Astrocyte (in vitro differentiated cells and primary cell): Measurements from ENCODE around the gene S1PR5. TPM values are rescaled to one million over a fixed set of nuclear protein-coding genes. Genes with fewer than 3 reads are reported as not detected.

Experiments
- DNase-seq: peaks from one replicate; pipeline ENCODE4 v3.0.0-alpha.2; 2010; ENCODE audit warnings: low read depth
- FAIRE-seq: peaks from 2 replicates; lab custom pipeline; 2011; peaks lifted over from hg19 to GRCh38; lab: Jason Lieb, UNC
- H2AFZ ChIP-seq: 2 replicates; pipeline ENCODE4 v1.6.0; 2012; ENCODE audit warnings: low read depth, low read length, inconsistent platforms
- H3K27ac ChIP-seq: 2 replicates; pipeline ENCODE4 v1.5.1; 2011; ENCODE audit warnings: low read depth, low read length, inconsistent platforms
- H3K27me3 ChIP-seq: 2 replicates; pipeline ENCODE4 v1.6.0; 2011; ENCODE audit warnings: low read length, inconsistent platforms; ENCODE audit not compliant: insufficient read depth
- H3K36me3 ChIP-seq: 2 replicates; pipeline ENCODE4 v1.5.1; 2011; ENCODE audit warnings: low read length, inconsistent platforms; ENCODE audit not compliant: insufficient read depth
- H3K4me1 ChIP-seq: 2 replicates; pipeline ENCODE4 v1.5.1; 2011; ENCODE audit warnings: low read length, inconsistent platforms; ENCODE audit not compliant: insufficient read depth
- H3K4me2 ChIP-seq: 2 replicates; pipeline ENCODE4 v1.6.0; 2012; ENCODE audit warnings: low read length, inconsistent platforms
- H3K4me3 ChIP-seq: 2 replicates; pipeline ENCODE4 v1.5.1; 2011; ENCODE audit warnings: low read depth, mild to moderate bottlenecking, low read length, inconsistent platforms; ENCODE audit not compliant: insufficient read depth
- H3K79me2 ChIP-seq: 2 replicates; pipeline ENCODE4 v1.6.0; 2012; ENCODE audit warnings: mild to moderate bottlenecking, low read length, inconsistent platforms; ENCODE audit not compliant: insufficient read depth
- H3K9ac ChIP-seq: 2 replicates; pipeline ENCODE4 v1.6.0; 2012; ENCODE audit warnings: mild to moderate bottlenecking, low read length, inconsistent platforms
- H3K9me3 ChIP-seq: 2 replicates; pipeline ENCODE4 v1.5.1; 2012; ENCODE audit warnings: low read depth, mild to moderate bottlenecking, low read length, inconsistent platforms; ENCODE audit not compliant: insufficient read depth
- H4K20me1 ChIP-seq: 2 replicates; pipeline ENCODE4 v1.6.0; 2012; ENCODE audit warnings: low read length, inconsistent platforms; ENCODE audit not compliant: insufficient read depth
- H3K27ac Mint-ChIP-seq: one replicate; pipeline ENCODE4 v1.8.0; 2021; ENCODE audit warnings: mild to moderate bottlenecking, mixed read lengths; ENCODE audit not compliant: unreplicated experiment
- H3K27me3 Mint-ChIP-seq: one replicate; pipeline ENCODE4 v1.8.0; 2021; ENCODE audit warnings: low read depth, mixed read lengths; ENCODE audit not compliant: unreplicated experiment
- H3K36me3 Mint-ChIP-seq: one replicate; pipeline ENCODE4 v1.8.0; 2021; ENCODE audit warnings: low read depth, mixed read lengths; ENCODE audit not compliant: unreplicated experiment
- H3K4me1 Mint-ChIP-seq: one replicate; pipeline ENCODE4 v1.8.0; 2021; ENCODE audit warnings: low read depth, mixed read lengths; ENCODE audit not compliant: unreplicated experiment
- H3K4me3 Mint-ChIP-seq: one replicate; pipeline ENCODE4 v1.8.0; 2021; ENCODE audit warnings: mild to moderate bottlenecking, moderate library complexity, mixed read lengths; ENCODE audit not compliant: unreplicated experiment
- H3K9me3 Mint-ChIP-seq: one replicate; pipeline ENCODE4 v1.8.0; 2021; ENCODE audit warnings: mild to moderate bottlenecking, mixed read lengths; ENCODE audit not compliant: unreplicated experiment
- CTCF ChIP-seq: IDR thresholded peaks from 2 replicates; pipeline ENCODE4 v1.5.1; 2011; ENCODE audit warnings: low read depth, mild to moderate bottlenecking, inconsistent platforms, low read length, moderate library complexity; ENCODE audit not compliant: insufficient read depth
- EZH2 ChIP-seq: IDR thresholded peaks from 2 replicates; pipeline ENCODE4 v1.6.1; 2012; ENCODE audit warnings: mild to moderate bottlenecking, low read length, inconsistent platforms; ENCODE audit not compliant: insufficient read depth
- total RNA-seq: library from RNA; stranded (reverse); gene quantifications from 2 replicates; pipeline ENCODE4 v1.2.1, GENCODE V29; 2021

S1PR5 gene
- total RNA-seq, 1 donor from 2014 or later, result 1.00 TPM

- Mint-ChIP-seq H3K9me3 (no peaks in the 10 kb centered on the region), H3K4me1 (no peaks in the 10 kb centered on the region), H3K27ac (no peak overlapping the region), H3K4me3 (no peak overlapping the region), H3K27me3 (no peaks in the 10 kb centered on the region), H3K36me3 (peaks cover 19% of the 10 kb centered on the region)
- H3K9ac ChIP-seq, result no peak overlapping the region
- FAIRE-seq (no peak), DNase-seq (no peak)
- no peaks in the 10 kb centered on the region for H3K4me1 ChIP-seq
- H3K4me3 ChIP-seq, result no peak overlapping the region
- H3K9me3 ChIP-seq, result no peaks in the 10 kb centered on the region
- TF ChIP-seq CTCF, result no peak
- no peak for TF ChIP-seq EZH2
- H3K79me2 ChIP-seq, result peaks cover 17% of the 10 kb centered on the region
- H3K36me3 ChIP-seq, result peaks cover 8% of the 10 kb centered on the region
- no peak overlapping the region for H3K4me2 ChIP-seq
- no peak overlapping the region for H3K27ac ChIP-seq
- H2AFZ ChIP-seq, result no peak overlapping the region
- no peaks in the 10 kb centered on the region for H3K27me3 ChIP-seq
- peaks cover 27% of the 10 kb centered on the region for H4K20me1 ChIP-seq
These were observed 33.1 kb upstream of the S1PR5 start for GRCh38 chr19:10550336-10550735.

GRCh38 chr19:10549733-10550132 lies 32.5 kb upstream of the S1PR5 start:
- no peak for TF ChIP-seq EZH2
- no peak for TF ChIP-seq CTCF
- Histone ChIP-seq H3K79me2 (peaks cover 23% of the 10 kb centered on the region), H3K4me2 (no peak overlapping the region), H3K4me1 (peaks cover 3% of the 10 kb centered on the region), H3K4me3 (no peak overlapping the region), H3K36me3 (peaks cover 6% of the 10 kb centered on the region), H3K9ac (no peak overlapping the region), H4K20me1 (peaks cover 29% of the 10 kb centered on the region), H3K27me3 (no peaks in the 10 kb centered on the region), H2AFZ (no peak overlapping the region), H3K9me3 (no peaks in the 10 kb centered on the region), H3K27ac (no peak overlapping the region)
- Mint-ChIP-seq H3K27ac (no peak overlapping the region), H3K27me3 (no peaks in the 10 kb centered on the region), H3K9me3 (no peaks in the 10 kb centered on the region), H3K4me1 (no peaks in the 10 kb centered on the region), H3K36me3 (peaks cover 19% of the 10 kb centered on the region), H3K4me3 (no peak overlapping the region)
- FAIRE-seq, result no peak
- no peak for DNase-seq

GRCh38 chr19:10548746-10549276 lies 31.6 kb upstream of the S1PR5 start:
- Histone ChIP-seq H4K20me1 (peaks cover 33% of the 10 kb centered on the region), H3K9ac (no peak overlapping the region), H2AFZ (no peak overlapping the region), H3K27me3 (no peaks in the 10 kb centered on the region), H3K4me2 (no peak overlapping the region), H3K9me3 (no peaks in the 10 kb centered on the region), H3K4me3 (no peak overlapping the region), H3K27ac (no peak overlapping the region), H3K36me3 (peaks cover 6% of the 10 kb centered on the region), H3K79me2 (peaks cover 32% of the 10 kb centered on the region), H3K4me1 (peaks cover 6% of the 10 kb centered on the region)
- Mint-ChIP-seq H3K9me3 (no peaks in the 10 kb centered on the region), H3K4me3 (no peak overlapping the region), H3K27me3 (no peaks in the 10 kb centered on the region), H3K36me3 (peaks cover 19% of the 10 kb centered on the region), H3K4me1 (no peaks in the 10 kb centered on the region), H3K27ac (no peak overlapping the region)
- FAIRE-seq (no peak), DNase-seq (no peak)
- TF ChIP-seq CTCF, result no peak
- no peak for TF ChIP-seq EZH2
